BJ (cell line): ENCODE results near the gene TRIP6. TPM values are rescaled to one million over a fixed set of nuclear protein-coding genes. Genes with fewer than 3 reads are reported as not detected.

Experiments
- CTCF ChIA-PET: fragments of 350-600 bp; formaldehyde crosslinking; extraction: SDS; loops from one replicate; lab custom pipeline; 2021; ENCODE audit warnings: antibody characterized with exemption, inconsistent platforms; lab: Yijun Ruan, JAX
- POLR2A ChIA-PET: fragments of 300-600 bp; sonication (Branson Sonifier 250); formaldehyde crosslinking; extraction: SDS; loops from one replicate; lab custom pipeline; 2021; ENCODE audit warnings: antibody characterized with exemption; lab: Charles Lee
- DNase-seq: peaks from one replicate; pipeline ENCODE4 v3.0.0-alpha.2; 2011; ENCODE audit warnings: low read depth
- H3K27me3 ChIP-seq: 2 replicates; pipeline ENCODE4 v1.6.0; 2011; ENCODE audit warnings: low read length; ENCODE audit not compliant: control insufficient read depth, insufficient read depth
- H3K36me3 ChIP-seq: 2 replicates; pipeline ENCODE4 v1.5.1; 2011; ENCODE audit warnings: low read length; ENCODE audit not compliant: control insufficient read depth, insufficient read depth
- H3K4me3 ChIP-seq: 2 replicates; pipeline ENCODE4 v1.5.1; 2011; ENCODE audit warnings: low read depth, mild to moderate bottlenecking, control low read depth, low read length
- CTCF ChIP-seq: IDR thresholded peaks from 2 replicates; pipeline ENCODE4 v1.5.1; 2011; ENCODE audit warnings: low read depth, mild to moderate bottlenecking, control low read depth, inconsistent platforms, low read length, moderate library complexity; ENCODE audit not compliant: insufficient read depth
- polyA plus RNA-seq: library from polyadenylated mRNA; depleted of rRNA; stranded (reverse); fragments of >200 nt; gene quantifications from 2 replicates; pipeline ENCODE4 v1.2.3, GENCODE V29; 2011; rRNA removed
- small RNA-seq: library from RNA; depleted of rRNA; stranded (forward); fragments of <200 nt; gene quantifications from one replicate; pipeline ENCODE3, GENCODE V24; 2012; ENCODE audit warnings: low replicate concordance, low read depth; ENCODE audit not compliant: insufficient read length

The TRIP6 gene
- polyA plus RNA-seq, 1 experiment = 105 TPM

- Histone ChIP-seq H3K27me3 (peaks cover 3% of the 10 kb centered on the region; the same call in 1 of the 2 replicates), H3K36me3 (no peaks in the 10 kb centered on the region), H3K4me3 (no peak overlapping the region)
- CTCF ChIA-PET = no interaction called here
- POLR2A ChIA-PET = no interaction called here
- no peak for DNase-seq
- TF ChIP-seq CTCF = no peak
These were observed 53.9 kb downstream of the TRIP6 start for GRCh38 chr7:100921039-100921438.

Small RNA genes lying within 50 kb of the gene (small RNA-seq; reads per million reads assigned to genes)
- gene RN7SL549P = not detected
- gene RN7SL750P = not detected

Other genes starting within 250 kb of the TRIP6 start
- gene TFR2, start 225.8 kb upstream of the TRIP6 start, polyA plus RNA-seq = 0.49 and 0.72 TPM in 2 replicates
- not detected in 2 replicates for gene ACTL6B, start 210.9 kb upstream of the TRIP6 start, polyA plus RNA-seq
- gene GNB2, start 193.6 kb upstream of the TRIP6 start, polyA plus RNA-seq = 87.4 and 172 TPM in 2 replicates
- 5.7 and 7.6 TPM in 2 replicates for gene GIGYF1, start 173.1 kb upstream of the TRIP6 start, polyA plus RNA-seq
- gene POP7, start 161.3 kb upstream of the TRIP6 start, polyA plus RNA-seq = 24.5 and 35.2 TPM in 2 replicates
- not detected in 2 replicates for gene EPO, start 146.9 kb upstream of the TRIP6 start, polyA plus RNA-seq
- not detected in 2 replicates for gene ZAN, start 133.8 kb upstream of the TRIP6 start, polyA plus RNA-seq
- gene EPHB4, start 39.9 kb upstream of the TRIP6 start, polyA plus RNA-seq = 23.8 and 30.5 TPM in 2 replicates
- gene SLC12A9, start 14.7 kb upstream of the TRIP6 start, polyA plus RNA-seq = 14.2 and 23.1 TPM in 2 replicates
- gene SRRT, start 7.7 kb downstream of the TRIP6 start, polyA plus RNA-seq = 37.4 and 47.1 TPM in 2 replicates
- 1.1 and 2.0 TPM in 2 replicates for gene UFSP1, start 22.3 kb downstream of the TRIP6 start, polyA plus RNA-seq
- gene ACHE, start 28.5 kb downstream of the TRIP6 start, polyA plus RNA-seq = 0.05 and 0.22 TPM in 2 replicates
- not detected in 2 replicates for gene MUC3A, start 82.1 kb downstream of the TRIP6 start, polyA plus RNA-seq
- 0.89 and 2.0 TPM in 2 replicates for gene MUC12, start 102.2 kb downstream of the TRIP6 start, polyA plus RNA-seq
- not detected in 2 replicates for gene MUC17, start 152.7 kb downstream of the TRIP6 start, polyA plus RNA-seq
- gene TRIM56, start 218.1 kb downstream of the TRIP6 start, polyA plus RNA-seq = 3.2 and 4.9 TPM in 2 replicates